Stimulated activated CD8-positive, alpha-beta memory T cell treated with anti-CD3 and anti-CD28 coated beads, Interleukin-2, amount 100 ng/mL, for 1 hour (primary cell): Measurements from ENCODE around the gene ILK.

ENCODE experiments used
- DNase-seq, 2 donors: peaks; one replicate each; pipeline ENCODE4 v3.0.0-alpha.2; 2020; ENCODE audit warnings: low read depth in 2 of 2

The ILK gene

GRCh38 chr11:6574816-6575715 is 28.5 kb upstream of the ILK start:
- DNase-seq: no peak

GRCh38 chr11:6576471-6577373 is 26.9 kb upstream of the ILK start:
- DNase-seq: no peak

- no peak for DNase-seq
These were observed 25.4 kb upstream of the ILK start for GRCh38 chr11:6578134-6578533.

GRCh38 chr11:6579681-6580080 is 23.9 kb upstream of the ILK start:
- no peak for DNase-seq

- no peak for DNase-seq
These were observed 20.0 kb upstream of the ILK start for GRCh38 chr11:6583584-6583983.

GRCh38 chr11:6584528-6584927 is 19.0 kb upstream of the ILK start:
- DNase-seq: no peak

GRCh38 chr11:6586434-6587359 is 16.9 kb upstream of the ILK start:
- no peak for DNase-seq

GRCh38 chr11:6587360-6587953 is 16.1 kb upstream of the ILK start:
- no peak for DNase-seq

GRCh38 chr11:6588018-6588417 is 15.6 kb upstream of the ILK start:
- DNase-seq: no peak

- no peak for DNase-seq
These were observed 9.3 kb upstream of the ILK start for GRCh38 chr11:6594142-6594768.

- DNase-seq: no peak
These were observed 7.2 kb upstream of the ILK start for GRCh38 chr11:6596239-6596877.

- no peak for DNase-seq
These were observed 5.0 kb upstream of the ILK start for GRCh38 chr11:6598555-6598954.

- DNase-seq: no peak
These were observed 4.1 kb upstream of the ILK start for GRCh38 chr11:6599449-6599848.

GRCh38 chr11:6599881-6600390 is 3.6 kb upstream of the ILK start:
- no peak for DNase-seq

- DNase-seq: no peak
These were observed 2.5 kb upstream of the ILK start for GRCh38 chr11:6601041-6601461.

- DNase-seq: no peak
These were observed 1.3 kb upstream of the ILK start for GRCh38 chr11:6602096-6602940.

GRCh38 chr11:6604081-6604626 is 580 bp downstream of the ILK start:
- DNase-seq: no peak

- DNase-seq: no peak
These were observed 1.2 kb downstream of the ILK start for GRCh38 chr11:6604790-6605189.
